Inflammatory macrophage treated with lipopolysaccharide for 1 hour (primary cell): ENCODE results near the gene SEMA4D.
A peak's percentile ranks its signal among the peaks of the same experiment; 100 is the strongest.

ENCODE experiments used
- DNase-seq, 2 donors: peaks; one replicate each; pipeline ENCODE4 v3.0.0-alpha.2; 2020 to 2022

Gene SEMA4D

GRCh38 chr9:89442501-89442978, 55.4 kb downstream of the SEMA4D start:
- no peak for DNase-seq

GRCh38 chr9:89441986-89442385, 55.9 kb downstream of the SEMA4D start:
- DNase-seq, result no peak

- DNase-seq, result no peak
Observed at GRCh38 chr9:89441655-89441970, 56.3 kb downstream of the SEMA4D start.

- DNase-seq, result no peak
Observed at GRCh38 chr9:89440951-89441654, 56.8 kb downstream of the SEMA4D start.

GRCh38 chr9:89440548-89440947, 57.4 kb downstream of the SEMA4D start:
- peak; percentile 81 to 90 for DNase-seq

GRCh38 chr9:89440046-89440445, 57.9 kb downstream of the SEMA4D start:
- DNase-seq, result no peak

- no peak for DNase-seq
Observed at GRCh38 chr9:89439571-89439970, 58.3 kb downstream of the SEMA4D start.

GRCh38 chr9:89438194-89438593, 59.7 kb downstream of the SEMA4D start:
- no peak for DNase-seq

- no peak for DNase-seq
Observed at GRCh38 chr9:89437772-89438171, 60.1 kb downstream of the SEMA4D start.

- peak in 1 of 2 donors; percentile 29 for DNase-seq
Observed at GRCh38 chr9:89436963-89437625, 60.8 kb downstream of the SEMA4D start.

- DNase-seq, result no peak
Observed at GRCh38 chr9:89436326-89436725, 61.6 kb downstream of the SEMA4D start.

GRCh38 chr9:89435071-89435823, 62.7 kb downstream of the SEMA4D start:
- no peak for DNase-seq

GRCh38 chr9:89434636-89435035, 63.3 kb downstream of the SEMA4D start:
- no peak for DNase-seq

- DNase-seq, result no peak
Observed at GRCh38 chr9:89433826-89434225, 64.1 kb downstream of the SEMA4D start.

GRCh38 chr9:89432986-89433530, 64.9 kb downstream of the SEMA4D start:
- no peak for DNase-seq

GRCh38 chr9:89431930-89432725, 65.8 kb downstream of the SEMA4D start:
- no peak for DNase-seq

GRCh38 chr9:89430995-89431394, 66.9 kb downstream of the SEMA4D start:
- DNase-seq, result no peak

GRCh38 chr9:89428901-89429890, 68.7 kb downstream of the SEMA4D start:
- DNase-seq, result no peak

GRCh38 chr9:89428222-89428761, 69.6 kb downstream of the SEMA4D start:
- DNase-seq, result no peak

GRCh38 chr9:89427621-89428221, 70.2 kb downstream of the SEMA4D start:
- no peak for DNase-seq
